SK-N-SH (cell line): ENCODE measurements around the gene STK35.

Source experiments
- EP300 ChIP-seq, 2 experiments: IDR thresholded peaks; 2 replicates each; pipeline versions ENCODE4 v1.4.0 to v1.6.1; 2012; ENCODE audit warnings: borderline replicate concordance in 1 of 2, low read depth in 1 of 2, low read length in 1 of 2
- EZH2phosphoT487 ChIP-seq: fragments of 200-600 bp; sonication (generic); IDR thresholded peaks from 2 replicates; pipeline ENCODE4 v1.6.1; 2017; ENCODE audit warnings: low read depth, mixed run types, mild to moderate bottlenecking, antibody characterized with exemption, moderate library complexity, borderline replicate concordance
- FOSL2 ChIP-seq: IDR thresholded peaks from 2 replicates; pipeline ENCODE4 v1.4.0; 2012; ENCODE audit warnings: low read depth, mild to moderate bottlenecking, moderate library complexity, borderline replicate concordance
- GABPA ChIP-seq: IDR thresholded peaks from 2 replicates; pipeline ENCODE4 v1.4.0; 2012; ENCODE audit warnings: low read depth, mild to moderate bottlenecking
- POLR2AphosphoS5 ChIP-seq: IDR thresholded peaks from 2 replicates; pipeline ENCODE4 v1.6.1; 2012; ENCODE audit warnings: low read depth, low read length
- RXRA ChIP-seq: IDR thresholded peaks from 2 replicates; pipeline ENCODE4 v1.4.0; 2012; ENCODE audit warnings: low read depth, mild to moderate bottlenecking, borderline replicate concordance
- SIN3A ChIP-seq: IDR thresholded peaks from 2 replicates; pipeline ENCODE4 v1.6.1; 2012; ENCODE audit warnings: low read depth, mild to moderate bottlenecking, low read length, moderate library complexity, borderline replicate concordance
- TAF1 ChIP-seq: IDR thresholded peaks from 2 replicates; pipeline ENCODE4 v1.6.1; 2012; ENCODE audit warnings: low read depth, mild to moderate bottlenecking, low read length, moderate library complexity, borderline replicate concordance
- TF ChIP-seq, protein P1 (sequence below): fragments of 200-600 bp; sonication (generic); IDR thresholded peaks from 2 replicates; pipeline ENCODE4 v1.6.1; 2017; ENCODE audit warnings: antibody characterized with exemption, mild to moderate bottlenecking, moderate library complexity
- TF ChIP-seq, protein P2 (sequence below): fragments of 150-350 bp; IDR thresholded peaks from 2 replicates; pipeline ENCODE4 v1.6.1; 2017; ENCODE audit warnings: antibody characterized with exemption, low read length, low read depth, borderline replicate concordance
- TF ChIP-seq, protein P3 (sequence below): fragments of 150-350 bp; IDR thresholded peaks from 2 replicates; pipeline ENCODE4 v1.6.1; 2016; ENCODE audit warnings: mild to moderate bottlenecking, low read depth, low read length

DNA sequence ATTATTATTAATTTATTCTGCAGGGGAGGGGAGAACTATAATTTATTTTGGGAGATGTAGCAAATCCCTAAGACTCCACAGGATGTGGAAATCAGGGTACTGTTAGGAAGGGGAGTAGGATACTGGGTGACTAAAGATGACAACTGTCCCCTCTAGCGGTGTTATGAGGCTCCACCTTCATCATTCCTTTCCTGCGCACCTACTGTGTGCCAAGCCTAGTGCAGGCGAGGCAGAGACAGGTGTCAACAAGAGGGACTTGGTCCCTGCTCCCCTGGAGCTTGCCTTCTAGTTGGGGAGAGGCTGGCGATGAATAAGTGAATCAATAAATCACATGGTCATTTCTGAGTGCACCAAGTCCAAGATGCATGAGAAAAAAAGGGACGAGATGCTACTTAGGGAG, 65.5 kb downstream of the STK35 start:
- no peak for TF ChIP-seq RXRA
- TF ChIP-seq, protein P1, sequence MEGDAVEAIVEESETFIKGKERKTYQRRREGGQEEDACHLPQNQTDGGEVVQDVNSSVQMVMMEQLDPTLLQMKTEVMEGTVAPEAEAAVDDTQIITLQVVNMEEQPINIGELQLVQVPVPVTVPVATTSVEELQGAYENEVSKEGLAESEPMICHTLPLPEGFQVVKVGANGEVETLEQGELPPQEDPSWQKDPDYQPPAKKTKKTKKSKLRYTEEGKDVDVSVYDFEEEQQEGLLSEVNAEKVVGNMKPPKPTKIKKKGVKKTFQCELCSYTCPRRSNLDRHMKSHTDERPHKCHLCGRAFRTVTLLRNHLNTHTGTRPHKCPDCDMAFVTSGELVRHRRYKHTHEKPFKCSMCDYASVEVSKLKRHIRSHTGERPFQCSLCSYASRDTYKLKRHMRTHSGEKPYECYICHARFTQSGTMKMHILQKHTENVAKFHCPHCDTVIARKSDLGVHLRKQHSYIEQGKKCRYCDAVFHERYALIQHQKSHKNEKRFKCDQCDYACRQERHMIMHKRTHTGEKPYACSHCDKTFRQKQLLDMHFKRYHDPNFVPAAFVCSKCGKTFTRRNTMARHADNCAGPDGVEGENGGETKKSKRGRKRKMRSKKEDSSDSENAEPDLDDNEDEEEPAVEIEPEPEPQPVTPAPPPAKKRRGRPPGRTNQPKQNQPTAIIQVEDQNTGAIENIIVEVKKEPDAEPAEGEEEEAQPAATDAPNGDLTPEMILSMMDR: no peak
- TF ChIP-seq FOSL2: no peak
- TF ChIP-seq SIN3A: no peak
- TF ChIP-seq POLR2AphosphoS5: no peak
- TF ChIP-seq, protein P2, sequence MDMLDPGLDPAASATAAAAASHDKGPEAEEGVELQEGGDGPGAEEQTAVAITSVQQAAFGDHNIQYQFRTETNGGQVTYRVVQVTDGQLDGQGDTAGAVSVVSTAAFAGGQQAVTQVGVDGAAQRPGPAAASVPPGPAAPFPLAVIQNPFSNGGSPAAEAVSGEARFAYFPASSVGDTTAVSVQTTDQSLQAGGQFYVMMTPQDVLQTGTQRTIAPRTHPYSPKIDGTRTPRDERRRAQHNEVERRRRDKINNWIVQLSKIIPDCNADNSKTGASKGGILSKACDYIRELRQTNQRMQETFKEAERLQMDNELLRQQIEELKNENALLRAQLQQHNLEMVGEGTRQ: no peak
- TF ChIP-seq TAF1: no peak
- TF ChIP-seq, protein P3, sequence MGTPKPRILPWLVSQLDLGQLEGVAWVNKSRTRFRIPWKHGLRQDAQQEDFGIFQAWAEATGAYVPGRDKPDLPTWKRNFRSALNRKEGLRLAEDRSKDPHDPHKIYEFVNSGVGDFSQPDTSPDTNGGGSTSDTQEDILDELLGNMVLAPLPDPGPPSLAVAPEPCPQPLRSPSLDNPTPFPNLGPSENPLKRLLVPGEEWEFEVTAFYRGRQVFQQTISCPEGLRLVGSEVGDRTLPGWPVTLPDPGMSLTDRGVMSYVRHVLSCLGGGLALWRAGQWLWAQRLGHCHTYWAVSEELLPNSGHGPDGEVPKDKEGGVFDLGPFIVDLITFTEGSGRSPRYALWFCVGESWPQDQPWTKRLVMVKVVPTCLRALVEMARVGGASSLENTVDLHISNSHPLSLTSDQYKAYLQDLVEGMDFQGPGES: no peak
- TF ChIP-seq EP300 (IDR thresholded peaks at IDR 0.05; ENCODE audit: borderline replicate concordance in 1 of 2, low read depth in 1 of 2, low read length in 1 of 2): no peak
- TF ChIP-seq EZH2phosphoT487: no peak
- no peak for TF ChIP-seq GABPA
